NB4 (cell line): ENCODE results near the gene AP1S3.
A peak's percentile ranks its signal among the peaks of the same experiment; 100 is the strongest.

Experiments
- DNase-seq: peaks from one replicate; pipeline ENCODE4 v3.0.0; 2010; ENCODE audit warnings: low read depth
- H3K4me3 ChIP-seq: one replicate; pipeline ENCODE4 v1.5.1; 2011; ENCODE audit warnings: mild to moderate bottlenecking, low read depth, low read length, moderate library complexity
- MYC ChIP-seq: IDR thresholded peaks from 2 replicates; pipeline ENCODE4 v1.6.1; 2011; ENCODE audit warnings: low read depth, low read length
- POLR2A ChIP-seq: IDR thresholded peaks from 2 replicates; pipeline ENCODE4 v1.6.1; 2011; ENCODE audit warnings: mild to moderate bottlenecking; ENCODE audit not compliant: insufficient read length; ENCODE audit errors: extremely low read depth
- TF ChIP-seq, protein P1 (sequence below): IDR thresholded peaks from one replicate; pipeline ENCODE4 v1.5.1; 2012; ENCODE audit warnings: low read depth, low read length
- TF ChIP-seq, protein P2 (sequence below): IDR thresholded peaks from 2 replicates; pipeline ENCODE4 v1.6.1; 2011; ENCODE audit warnings: low read depth, low read length

AP1S3 gene

DNA sequence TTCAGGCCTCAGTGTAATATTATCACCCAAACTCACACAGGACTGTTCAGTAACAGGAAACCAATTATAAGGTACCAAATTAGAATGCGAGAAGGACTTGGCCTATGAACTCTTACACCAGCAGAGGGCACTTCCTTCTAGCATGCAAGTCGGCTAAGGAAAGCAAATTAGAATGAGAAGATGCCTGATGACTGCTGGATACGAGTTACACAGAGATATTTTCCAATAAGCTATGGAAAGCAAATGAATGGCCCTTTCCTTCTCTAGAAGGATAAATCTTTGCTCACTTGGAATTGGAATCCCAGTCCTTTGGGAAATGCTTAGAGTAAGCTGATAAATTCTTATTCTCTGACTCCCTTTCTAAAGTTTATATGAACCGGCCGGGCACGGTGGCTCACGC is 109.8 kb downstream of the AP1S3 start:
- no peak overlapping the region for H3K4me3 ChIP-seq
- DNase-seq, result peak; percentile 74
- TF ChIP-seq, protein P1, sequence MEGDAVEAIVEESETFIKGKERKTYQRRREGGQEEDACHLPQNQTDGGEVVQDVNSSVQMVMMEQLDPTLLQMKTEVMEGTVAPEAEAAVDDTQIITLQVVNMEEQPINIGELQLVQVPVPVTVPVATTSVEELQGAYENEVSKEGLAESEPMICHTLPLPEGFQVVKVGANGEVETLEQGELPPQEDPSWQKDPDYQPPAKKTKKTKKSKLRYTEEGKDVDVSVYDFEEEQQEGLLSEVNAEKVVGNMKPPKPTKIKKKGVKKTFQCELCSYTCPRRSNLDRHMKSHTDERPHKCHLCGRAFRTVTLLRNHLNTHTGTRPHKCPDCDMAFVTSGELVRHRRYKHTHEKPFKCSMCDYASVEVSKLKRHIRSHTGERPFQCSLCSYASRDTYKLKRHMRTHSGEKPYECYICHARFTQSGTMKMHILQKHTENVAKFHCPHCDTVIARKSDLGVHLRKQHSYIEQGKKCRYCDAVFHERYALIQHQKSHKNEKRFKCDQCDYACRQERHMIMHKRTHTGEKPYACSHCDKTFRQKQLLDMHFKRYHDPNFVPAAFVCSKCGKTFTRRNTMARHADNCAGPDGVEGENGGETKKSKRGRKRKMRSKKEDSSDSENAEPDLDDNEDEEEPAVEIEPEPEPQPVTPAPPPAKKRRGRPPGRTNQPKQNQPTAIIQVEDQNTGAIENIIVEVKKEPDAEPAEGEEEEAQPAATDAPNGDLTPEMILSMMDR, result peak; percentile 81
- no peak for TF ChIP-seq MYC

DNA sequence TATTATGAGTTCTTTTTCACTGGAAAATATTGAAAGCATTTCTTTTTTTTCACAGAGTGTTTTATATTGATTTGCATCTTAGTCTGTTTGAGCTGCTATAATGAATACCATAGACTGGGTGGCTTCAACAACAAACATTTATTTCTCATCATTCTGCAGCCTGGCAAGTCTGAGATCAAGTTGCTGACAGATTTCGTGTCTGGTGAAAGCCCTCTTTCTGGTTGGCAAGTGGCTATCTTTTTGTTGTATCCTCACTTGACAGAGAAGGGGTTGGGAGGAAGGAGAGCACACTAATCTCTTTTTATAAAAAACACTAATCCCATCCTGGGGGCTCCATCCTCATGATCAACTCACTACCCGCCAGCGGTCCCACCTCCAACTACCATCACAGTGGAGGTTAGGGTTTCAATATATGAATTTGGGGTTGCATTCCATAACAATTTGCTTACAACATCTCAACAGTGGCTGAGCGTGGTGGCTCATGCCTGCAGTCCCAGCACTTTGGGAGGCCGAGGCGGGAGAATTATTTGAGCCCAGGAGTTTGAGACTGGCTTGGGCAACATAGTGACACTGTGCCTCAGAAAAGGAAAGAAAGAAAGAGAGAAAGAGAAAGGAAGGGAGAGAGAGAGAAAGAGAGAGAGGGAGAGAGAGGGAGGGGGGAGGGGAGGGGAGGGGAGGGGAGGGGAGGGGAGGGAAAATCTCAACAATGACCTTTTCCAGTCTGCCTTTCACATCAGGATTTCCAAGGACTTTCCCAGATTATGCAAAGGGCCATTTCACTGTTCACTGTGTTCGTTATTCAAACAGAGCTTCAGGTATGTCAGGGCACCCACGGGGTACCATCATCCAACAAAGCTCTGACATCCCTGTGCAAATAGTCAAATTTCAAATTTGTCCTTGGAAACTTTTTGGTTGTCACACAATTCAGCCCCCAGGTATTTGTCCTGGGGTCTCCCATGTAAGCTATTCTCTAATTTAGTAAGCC is 111.1 kb downstream of the AP1S3 start:
- H3K4me3 ChIP-seq, result no peak overlapping the region
- no peak for DNase-seq
- TF ChIP-seq, protein P1, result no peak
- TF ChIP-seq, protein P2, sequence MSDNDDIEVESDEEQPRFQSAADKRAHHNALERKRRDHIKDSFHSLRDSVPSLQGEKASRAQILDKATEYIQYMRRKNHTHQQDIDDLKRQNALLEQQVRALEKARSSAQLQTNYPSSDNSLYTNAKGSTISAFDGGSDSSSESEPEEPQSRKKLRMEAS, result no peak
- no peak for TF ChIP-seq MYC
- TF ChIP-seq POLR2A, result no peak

DNA sequence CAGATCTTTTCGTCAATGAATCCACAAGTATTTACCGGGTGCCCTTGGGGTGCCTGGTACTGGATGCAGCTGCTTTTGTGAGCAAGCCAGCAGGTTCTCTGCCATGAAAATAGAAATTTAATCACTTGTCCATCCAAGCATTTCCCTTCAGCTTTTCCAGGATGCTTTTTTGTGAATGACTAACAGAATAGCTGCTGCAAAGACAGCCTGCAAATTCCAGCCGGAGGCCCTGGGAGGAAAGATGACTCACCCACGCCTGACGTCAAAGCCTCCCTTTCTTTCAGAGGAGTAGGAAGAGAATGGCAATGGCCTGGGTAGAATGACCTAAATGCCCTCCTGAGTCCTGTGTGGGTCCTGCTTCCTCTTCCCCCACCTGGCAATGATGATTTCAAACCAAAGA is 111.9 kb downstream of the AP1S3 start:
- no peak overlapping the region for H3K4me3 ChIP-seq
- DNase-seq, result peak; percentile 74
- TF ChIP-seq MYC (no peak), POLR2A (no peak)
- TF ChIP-seq, protein P1, result no peak
- TF ChIP-seq, protein P2, result no peak

DNA sequence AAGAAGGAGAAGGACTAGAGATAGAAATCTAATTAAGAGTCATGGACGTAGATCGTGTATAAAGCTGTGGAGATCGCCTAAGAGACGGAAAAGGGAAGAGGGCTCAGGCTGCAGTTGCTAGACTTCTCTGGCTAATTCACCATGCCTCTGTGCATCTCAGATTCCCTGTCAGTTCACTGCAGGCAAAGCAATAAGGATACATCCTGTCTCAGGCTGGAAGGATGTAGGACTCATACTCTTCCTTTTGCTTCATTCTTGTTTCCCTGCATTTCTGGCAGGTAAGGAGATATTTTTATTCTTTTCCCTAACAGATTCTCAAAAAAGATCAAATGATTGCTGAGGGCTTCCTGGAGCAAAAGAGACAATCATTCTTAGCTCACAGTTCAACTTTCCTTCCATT is 112.5 kb downstream of the AP1S3 start:
- H3K4me3 ChIP-seq, result no peak overlapping the region
- DNase-seq, result no peak
- TF ChIP-seq, protein P1, result no peak
- no peak for TF ChIP-seq POLR2A
- no peak for TF ChIP-seq MYC
- TF ChIP-seq, protein P2, result no peak

DNA sequence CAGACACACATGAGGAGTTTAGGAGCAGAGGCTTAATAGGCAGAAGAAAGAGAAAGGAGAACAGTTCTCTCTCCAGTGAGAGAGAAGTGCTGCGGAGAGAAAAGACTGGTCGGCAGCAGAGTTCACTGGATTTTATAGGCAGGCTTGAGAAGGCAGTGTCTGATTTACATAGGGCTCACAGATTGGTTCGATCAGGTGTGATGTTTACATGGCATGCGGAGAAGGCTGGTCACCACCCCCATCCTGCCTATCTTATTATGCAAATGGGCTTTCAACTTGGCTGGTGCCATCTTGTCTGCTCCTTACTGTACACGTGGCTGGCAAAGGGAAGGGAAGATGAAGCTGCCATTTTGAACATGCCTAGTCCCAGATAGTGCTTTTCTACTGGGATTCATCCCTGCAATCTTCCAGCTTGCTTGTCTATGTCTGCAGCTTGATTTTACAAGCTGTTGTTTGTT is 113.4 kb downstream of the AP1S3 start:
- no peak for TF ChIP-seq MYC
- TF ChIP-seq, protein P2, result no peak
- TF ChIP-seq POLR2A, result no peak
- TF ChIP-seq, protein P1, result no peak
- H3K4me3 ChIP-seq, result no peak overlapping the region

More for the DNA sequence above, 113.4 kb downstream of the AP1S3 start:
- peak; percentile 22 for DNase-seq
